Stimulated activated CD4-positive, alpha-beta T cell treated with anti-CD3 and anti-CD28 coated beads, TNF-alpha, amount 100 ng/mL, for 24 hours (primary cell): ENCODE results near the gene RO60.

Source experiments
- DNase-seq, 3 experiments: peaks; one replicate each; pipeline ENCODE4 v3.0.0-alpha.2; 2020; ENCODE audit warnings: low read depth in 3 of 3

The RO60 gene

GRCh38 chr1:193060938-193061337 is 1.5 kb downstream of the RO60 start:
- no peak for DNase-seq

GRCh38 chr1:193062698-193063463 is 3.5 kb downstream of the RO60 start:
- DNase-seq, result no peak

- DNase-seq, result no peak
Measured at GRCh38 chr1:193065954-193066353, 6.5 kb downstream of the RO60 start.

- DNase-seq, result no peak
Measured at GRCh38 chr1:193066606-193067005, 7.2 kb downstream of the RO60 start.

- DNase-seq, result no peak
Measured at GRCh38 chr1:193068013-193068412, 8.6 kb downstream of the RO60 start.

- DNase-seq, result no peak
Measured at GRCh38 chr1:193069748-193070385, 10.5 kb downstream of the RO60 start.

- DNase-seq, result no peak
Measured at GRCh38 chr1:193070386-193070753, 11.0 kb downstream of the RO60 start.

- DNase-seq, result peak in 1 of 3 experiments; percentile 8
Measured at GRCh38 chr1:193070942-193071341, 11.5 kb downstream of the RO60 start.

- no peak for DNase-seq
Measured at GRCh38 chr1:193077991-193078390, 18.6 kb downstream of the RO60 start.

- DNase-seq, result no peak
Measured at GRCh38 chr1:193079187-193079586, 19.8 kb downstream of the RO60 start.

- no peak for DNase-seq
Measured at GRCh38 chr1:193083365-193084088, 24.1 kb downstream of the RO60 start.

GRCh38 chr1:193085263-193085662 is 25.9 kb downstream of the RO60 start:
- DNase-seq, result no peak

- no peak for DNase-seq
Measured at GRCh38 chr1:193086342-193086741, 26.9 kb downstream of the RO60 start.

GRCh38 chr1:193087893-193088292 is 28.5 kb downstream of the RO60 start:
- no peak for DNase-seq

GRCh38 chr1:193090865-193091264 is 31.5 kb downstream of the RO60 start:
- no peak for DNase-seq

- DNase-seq, result no peak
Measured at GRCh38 chr1:193094112-193094511, 34.7 kb downstream of the RO60 start.

- DNase-seq, result no peak
Measured at GRCh38 chr1:193102662-193103061, 43.2 kb downstream of the RO60 start.

- no peak for DNase-seq
Measured at GRCh38 chr1:193103759-193104501, 44.5 kb downstream of the RO60 start.

- DNase-seq, result peak in 1 of 3 experiments; percentile 20
Measured at GRCh38 chr1:193104502-193104906, 45.1 kb downstream of the RO60 start.

GRCh38 chr1:193104907-193105820 is 45.8 kb downstream of the RO60 start, which contains the start of gene GLRX2:
GLRX2 (minus strand) TSS chr1:193105414; CDS start chr1:193105382, 32 bp downstream.
- DNase-seq, result peak in 2 of 3 experiments; percentile 16 to 65

GRCh38 chr1:193105821-193106177 is 46.4 kb downstream of the RO60 start:
- DNase-seq, result no peak
